ENCODE data around the gene LCP1.

The LCP1 gene

DNA sequence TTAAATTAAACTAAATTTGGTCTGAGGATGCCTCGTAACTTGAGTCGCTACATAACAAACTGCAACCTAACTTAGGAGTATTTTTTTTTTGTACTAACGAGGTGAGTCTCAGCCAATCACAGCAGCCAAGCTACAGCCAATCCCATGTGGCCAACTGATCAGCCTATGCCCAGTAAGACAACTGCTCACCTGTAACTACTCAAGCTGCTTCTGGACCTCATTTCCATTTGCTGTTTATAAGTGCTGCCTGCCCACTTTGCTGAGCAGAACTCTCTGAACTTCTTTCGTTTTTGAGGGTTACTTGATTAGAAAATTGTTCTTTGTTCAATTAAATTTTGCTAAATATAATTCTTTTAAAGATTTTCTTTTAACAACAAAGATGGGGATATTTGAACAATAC is 81.0 kb downstream of the LCP1 start:
- DNase-seq (ENCODE audit: low read depth) = no peak

DNA sequence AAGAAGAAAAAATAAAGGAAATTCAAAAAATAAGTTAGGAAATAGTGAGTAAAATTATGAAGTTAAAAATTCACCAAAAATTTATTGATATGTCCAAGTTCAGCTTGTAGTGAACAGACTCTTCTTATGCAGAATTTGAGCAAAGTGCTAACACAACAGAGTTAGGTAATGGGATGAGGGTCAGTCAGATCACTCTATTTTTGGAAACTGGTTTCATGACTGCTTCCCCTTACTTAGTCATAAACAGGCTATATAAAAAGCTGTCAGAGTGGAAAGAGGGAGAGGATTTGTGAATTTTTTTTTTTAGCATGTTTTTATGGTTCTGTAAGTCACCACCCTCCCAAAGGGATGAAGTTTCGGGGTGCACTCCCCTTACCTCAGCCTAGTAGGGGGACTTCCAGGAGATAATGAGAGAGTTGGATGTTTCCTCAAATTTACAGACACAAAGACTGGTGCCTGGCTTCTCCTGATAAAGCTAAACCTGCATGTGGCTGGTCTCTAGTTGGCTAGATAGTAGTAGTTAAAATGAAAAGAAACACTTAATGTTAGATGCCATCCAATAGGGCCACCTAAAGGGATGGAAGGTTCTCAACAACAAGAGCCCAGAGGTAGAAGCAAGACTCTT is 81.7 kb downstream of the LCP1 start:
- DNase-seq (ENCODE audit: low read depth) = no peak

DNA sequence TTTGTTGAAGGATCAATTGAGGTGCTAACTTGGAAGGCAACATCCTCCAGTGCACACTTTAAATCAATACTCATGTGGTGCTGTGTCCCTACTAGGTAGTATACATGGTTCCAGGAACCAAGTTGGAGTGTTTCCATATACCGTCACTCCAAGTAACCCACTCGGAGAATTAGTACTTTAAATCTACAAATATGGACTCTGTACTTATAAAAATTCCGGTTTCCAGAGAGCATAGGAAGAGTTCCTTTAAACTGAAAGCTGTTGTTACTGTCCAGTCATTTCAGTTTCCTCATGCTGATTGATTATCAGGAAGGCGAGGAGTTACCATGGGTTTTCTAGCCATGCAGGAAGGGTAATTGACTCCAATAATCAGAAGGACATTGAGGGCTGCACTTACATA is 84.3 kb downstream of the LCP1 start:
- DNase-seq (ENCODE audit: low read depth) = no peak

DNA sequence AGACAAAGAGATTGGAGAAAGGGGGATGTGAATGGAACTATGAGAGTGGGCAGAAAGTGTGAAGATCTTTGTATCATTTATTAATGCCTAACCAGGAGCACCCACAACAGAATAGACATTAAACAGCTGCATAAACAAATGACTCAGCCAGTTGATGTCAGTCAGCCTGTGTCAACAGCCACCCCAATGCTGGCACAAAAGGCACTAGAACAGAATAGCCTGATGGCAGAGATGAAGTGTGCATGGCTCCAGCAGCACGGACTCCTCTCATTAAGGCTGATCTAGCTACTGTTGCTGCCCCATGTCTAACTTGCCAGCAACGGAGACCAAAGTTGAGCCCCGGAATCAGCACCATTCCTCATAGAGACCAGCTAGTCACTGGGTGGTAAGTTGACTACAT is 85.0 kb downstream of the LCP1 start:
- no peak for DNase-seq (ENCODE audit: low read depth)

DNA sequence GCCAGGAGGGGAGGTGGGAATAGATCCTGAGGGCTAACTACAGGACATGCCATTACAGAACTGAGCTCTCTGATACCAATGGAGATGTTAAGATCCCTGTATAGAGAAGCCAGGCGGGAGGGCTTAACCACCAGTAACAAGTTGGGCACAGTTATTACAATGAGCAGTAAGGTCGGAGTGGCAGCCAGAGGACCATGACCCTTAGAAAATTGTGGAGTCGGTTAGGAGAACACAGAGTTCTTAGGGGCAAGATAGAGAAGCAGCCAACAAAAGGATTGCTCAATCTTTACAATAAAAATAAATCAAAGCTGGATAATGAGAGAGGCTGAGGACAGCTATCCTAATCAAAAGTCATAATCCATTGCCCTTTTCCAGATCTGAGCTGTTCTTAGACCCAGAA is 87.5 kb downstream of the LCP1 start:
- DNase-seq (ENCODE audit: low read depth) = no peak

DNA sequence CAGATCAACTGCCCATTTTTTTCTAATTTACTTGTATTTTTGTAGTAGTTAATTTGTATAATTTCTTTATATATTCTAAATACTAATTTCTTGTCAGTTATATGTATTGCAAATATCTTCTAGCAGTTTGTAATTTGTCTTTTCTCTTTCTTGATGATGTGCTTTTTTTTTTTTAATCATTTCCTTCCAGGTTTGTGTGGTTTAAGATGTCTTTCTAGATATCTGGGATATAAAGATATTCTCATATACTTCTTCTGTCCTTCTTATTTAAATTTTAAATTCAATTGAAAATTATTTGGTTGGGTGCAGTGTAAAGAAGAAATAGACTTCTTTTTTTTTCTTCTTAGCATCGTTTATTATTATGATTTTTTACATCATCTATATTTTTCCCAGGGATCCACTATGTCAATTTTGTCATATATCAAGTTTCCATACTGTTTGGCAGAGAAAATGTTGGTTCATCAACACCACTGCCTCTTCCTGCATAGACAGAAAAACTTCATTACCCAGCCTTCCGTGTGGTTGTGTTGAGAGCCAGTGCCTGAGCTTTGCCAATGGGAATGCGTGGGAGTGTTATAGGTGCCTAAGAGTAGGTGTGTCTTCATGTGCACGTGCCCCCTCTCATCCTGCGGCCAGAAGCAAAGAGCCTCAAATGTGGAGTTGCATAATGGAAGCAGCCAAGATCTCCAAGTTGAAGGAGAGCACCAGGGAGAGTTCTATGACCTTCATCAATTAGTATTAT is 93.0 kb downstream of the LCP1 start:
- DNase-seq (ENCODE audit: low read depth) = no peak

DNA sequence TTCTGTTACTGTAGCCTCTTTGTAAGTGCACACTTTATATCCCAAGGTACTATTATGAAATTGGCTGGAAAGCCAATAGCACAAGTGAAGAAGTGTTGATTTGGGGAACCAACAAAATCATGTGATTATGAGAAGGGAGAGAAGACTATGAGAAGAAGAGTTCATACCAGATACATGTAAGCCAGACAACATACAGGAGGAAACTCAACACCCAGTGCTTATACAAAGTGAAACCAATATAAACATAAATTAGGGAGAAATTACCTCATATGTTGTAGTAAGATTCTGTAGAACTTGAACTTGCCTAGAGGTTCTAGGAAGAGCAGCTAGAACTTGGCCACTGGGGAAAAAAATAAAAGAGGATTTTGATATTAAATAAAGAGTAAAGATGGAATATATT is 94.5 kb downstream of the LCP1 start:
- DNase-seq (ENCODE audit: low read depth) = no peak

DNA sequence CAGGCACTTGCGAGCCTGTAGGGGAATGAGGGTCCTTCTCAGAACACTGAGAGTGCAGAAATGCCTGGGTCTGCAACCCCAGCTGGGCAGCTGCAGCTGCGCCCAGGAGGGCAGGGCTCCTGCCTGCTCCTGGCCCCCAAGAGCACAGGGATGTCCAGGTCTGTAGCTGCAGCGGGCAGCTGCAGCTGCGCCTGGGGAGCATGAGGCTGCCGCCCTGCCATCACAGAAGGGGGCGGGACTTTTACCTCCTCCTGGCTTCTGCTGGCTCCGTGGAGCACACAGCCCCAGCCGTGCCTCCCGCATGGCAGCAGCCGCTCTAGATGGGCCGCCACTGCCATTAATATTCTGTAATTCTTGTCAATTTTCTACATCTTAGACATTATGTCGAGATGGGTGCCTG is 95.0 kb downstream of the LCP1 start:
- no peak for DNase-seq (ENCODE audit: low read depth)

DNA sequence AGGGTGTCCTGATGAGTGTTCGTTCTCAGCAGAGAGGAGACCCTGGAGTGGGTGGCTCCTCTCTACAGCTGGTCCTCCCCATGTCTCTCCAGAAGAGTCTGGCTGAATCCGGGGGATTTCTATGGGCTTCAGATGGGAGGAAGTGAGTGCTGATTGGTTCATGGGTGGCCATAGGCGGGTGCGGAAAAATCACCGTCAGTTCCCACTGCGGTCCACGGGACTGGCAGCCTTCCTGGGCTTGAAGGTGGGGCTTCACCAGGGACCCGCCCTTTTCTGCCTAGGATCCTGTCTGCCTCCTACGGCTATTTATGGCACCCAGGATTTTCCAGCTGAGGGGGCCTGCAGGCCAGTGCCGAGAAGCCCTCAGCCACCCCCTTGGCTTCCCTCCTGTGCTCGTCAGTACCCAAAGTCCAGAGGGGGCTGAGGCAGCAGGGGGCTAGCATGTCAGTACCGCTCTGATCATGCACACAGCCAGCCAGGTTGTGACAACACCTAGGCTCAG is 95.5 kb downstream of the LCP1 start:
- DNase-seq (ENCODE audit: low read depth) = no peak

DNA sequence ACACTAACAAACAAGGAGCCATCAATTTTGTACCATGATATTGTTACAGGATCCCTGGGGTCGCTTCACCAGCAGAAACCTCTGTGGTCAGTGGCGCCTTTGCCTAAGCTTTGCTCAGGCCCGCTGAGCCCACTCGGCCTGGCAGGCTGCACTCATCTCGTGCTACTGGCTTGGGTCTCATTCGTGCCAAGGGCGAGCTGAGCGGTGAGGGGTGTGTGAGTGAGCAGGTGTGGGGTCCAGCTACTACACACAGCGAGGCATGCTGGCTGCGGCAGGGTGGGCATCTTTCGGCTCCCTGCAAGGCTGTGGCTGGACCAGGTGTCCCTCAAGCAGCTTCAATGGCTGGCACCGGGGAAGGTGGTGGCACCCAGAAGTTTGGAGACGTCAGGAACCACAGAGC is 96.2 kb downstream of the LCP1 start:
- no peak for DNase-seq (ENCODE audit: low read depth)

DNA sequence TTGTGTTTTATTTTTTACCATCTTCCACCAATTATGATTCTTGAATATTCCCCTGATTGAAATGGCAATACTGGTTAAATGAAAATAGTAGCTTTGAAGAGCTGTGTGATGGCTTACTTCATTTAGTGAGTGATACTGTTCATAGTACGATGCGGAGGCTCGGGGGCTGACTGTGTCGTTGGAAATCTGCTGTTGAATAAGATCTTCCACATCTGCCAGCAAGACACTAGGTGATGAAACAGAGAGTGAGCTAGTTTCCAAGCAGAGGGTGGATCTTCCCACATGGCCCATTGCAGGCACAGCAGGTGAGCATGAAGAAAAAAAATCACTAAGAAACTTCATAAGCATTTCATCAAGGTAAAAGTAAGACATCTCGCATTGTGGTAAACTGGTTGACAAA is 99.7 kb downstream of the LCP1 start:
- DNase-seq (ENCODE audit: low read depth) = no peak

DNA sequence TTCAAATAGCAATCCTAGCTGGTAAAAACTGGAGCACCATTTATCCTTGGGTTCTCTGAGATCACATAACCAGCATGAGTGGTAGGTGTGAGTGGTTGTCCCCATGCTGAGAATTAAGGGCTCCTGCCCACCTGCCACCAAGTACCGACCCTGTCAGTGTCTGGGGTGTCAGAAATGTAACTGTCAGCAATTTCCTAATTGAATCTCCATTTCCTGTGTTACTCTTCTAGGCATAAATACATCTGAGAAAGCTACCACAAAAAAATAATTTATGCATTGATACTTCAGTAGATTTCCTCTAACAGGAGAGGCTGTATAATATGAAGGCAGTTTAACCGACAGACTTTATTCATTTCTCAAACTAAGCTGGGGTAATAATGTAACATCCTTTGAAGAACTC is 102.2 kb downstream of the LCP1 start:
- DNase-seq (ENCODE audit: low read depth) = no peak

DNA sequence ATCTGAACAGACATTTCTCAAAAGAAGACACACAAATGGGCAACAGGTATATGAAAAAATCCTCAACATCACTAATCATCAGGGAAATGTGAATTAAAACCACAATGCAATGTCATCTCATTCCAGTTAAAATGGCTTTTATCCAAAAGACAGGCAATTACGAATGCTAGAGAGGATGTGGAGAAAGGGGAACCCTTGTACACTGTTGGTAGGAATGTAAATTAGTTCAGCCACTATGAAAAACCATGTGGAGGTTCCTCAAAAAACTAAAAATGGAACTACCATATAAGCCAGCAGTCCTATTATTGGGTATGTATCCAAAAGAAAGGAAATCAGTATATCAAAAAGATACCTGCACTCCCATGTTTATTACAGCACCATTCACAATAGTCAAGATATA is 104.7 kb downstream of the LCP1 start:
- no peak for DNase-seq (ENCODE audit: low read depth)

DNA sequence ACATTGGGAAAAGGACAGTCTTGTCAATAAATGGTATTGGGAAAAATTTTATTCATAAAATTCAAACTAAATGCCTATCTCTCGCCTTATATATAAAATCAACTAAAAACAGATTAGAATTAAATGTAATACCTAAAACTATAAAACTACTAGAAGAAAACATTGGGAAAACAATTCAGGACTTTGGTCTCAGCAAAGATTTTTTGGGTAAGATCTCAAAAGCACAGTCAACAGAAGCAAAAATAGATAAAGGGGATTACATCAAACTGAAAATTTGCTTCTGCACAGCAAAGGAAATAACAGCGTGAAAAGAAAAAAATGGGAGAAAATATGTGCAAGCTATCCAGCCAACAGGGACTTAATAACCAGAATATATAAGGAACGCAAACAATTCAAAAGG is 105.2 kb downstream of the LCP1 start:
- DNase-seq (ENCODE audit: low read depth) = no peak

All from stimulated activated CD4-positive, alpha-beta T cell treated with anti-CD3 and anti-CD28 coated beads, Interleukin-2, amount 100 ng/mL, for 4 hours (primary cell).